Dermis blood vessel endothelial cell (primary cell): ENCODE results near the gene MCF2L. TPM values are rescaled to one million over a fixed set of nuclear protein-coding genes. Genes with fewer than 3 reads are reported as not detected.
"Not testable (repeated sequence)": the region's sequence is repeated elsewhere in the genome, so short reads cannot be mapped to it uniquely, and the experiment has no call there.

Experiments used
- DNase-seq: peaks from one replicate; pipeline ENCODE4 v3.0.0; 2010
- total RNA-seq: library from RNA; depleted of rRNA; stranded (reverse); fragments of >200 nt; gene quantifications from 2 replicates; pipeline ENCODE4 v1.2.3, GENCODE V29; 2014

The MCF2L gene
- total RNA-seq, 1 donor from 2014 or later = 51.4 TPM

DNA sequence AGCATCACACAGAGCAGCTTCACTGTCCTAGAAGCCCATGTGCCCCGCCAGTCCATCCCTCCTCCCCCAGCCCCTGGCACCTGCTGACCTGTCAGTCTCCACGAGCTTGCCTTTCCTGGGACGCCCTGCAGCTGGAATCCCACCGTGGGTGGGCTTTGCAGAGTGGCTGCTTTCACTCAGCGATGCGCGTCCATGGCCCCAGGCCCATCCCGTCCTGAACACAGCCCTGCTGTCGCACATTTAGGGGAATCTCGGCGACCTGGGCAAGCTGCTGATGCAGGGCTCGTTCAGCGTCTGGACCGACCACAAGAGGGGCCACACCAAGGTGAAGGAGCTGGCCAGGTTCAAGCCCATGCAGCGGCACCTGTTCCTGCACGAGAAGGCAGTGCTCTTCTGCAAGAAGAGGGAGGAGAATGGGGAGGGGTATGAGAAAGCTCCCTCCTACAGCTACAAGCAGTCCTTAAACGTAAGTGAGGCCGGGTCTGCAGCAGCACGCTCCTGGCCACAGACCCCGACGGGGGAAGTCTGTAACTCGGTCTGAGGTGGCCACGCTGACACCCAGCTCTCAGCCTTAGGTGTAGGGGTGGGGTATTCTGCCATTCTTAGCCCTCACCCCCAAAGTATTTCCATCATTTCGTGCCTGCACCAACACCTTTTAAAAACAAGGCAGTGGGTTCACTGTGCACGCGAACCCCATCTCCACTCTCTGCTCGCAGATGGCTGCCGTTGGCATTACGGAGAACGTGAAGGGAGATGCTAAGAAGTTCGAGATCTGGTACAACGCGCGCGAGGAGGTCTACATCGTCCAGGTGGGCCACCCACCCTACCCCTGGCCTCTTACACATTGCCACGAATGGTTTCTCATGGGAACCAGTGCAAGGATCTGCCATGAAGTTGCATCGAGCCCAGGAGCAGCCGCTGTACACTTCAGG lies 118.2 kb downstream of the MCF2L start:
- DNase-seq = no peak

GRCh38 chr13:113087923-113088690 lies 119.1 kb downstream of the MCF2L start:
- no peak for DNase-seq

GRCh38 chr13:113088691-113089020 lies 119.6 kb downstream of the MCF2L start:
- DNase-seq = no peak

DNA sequence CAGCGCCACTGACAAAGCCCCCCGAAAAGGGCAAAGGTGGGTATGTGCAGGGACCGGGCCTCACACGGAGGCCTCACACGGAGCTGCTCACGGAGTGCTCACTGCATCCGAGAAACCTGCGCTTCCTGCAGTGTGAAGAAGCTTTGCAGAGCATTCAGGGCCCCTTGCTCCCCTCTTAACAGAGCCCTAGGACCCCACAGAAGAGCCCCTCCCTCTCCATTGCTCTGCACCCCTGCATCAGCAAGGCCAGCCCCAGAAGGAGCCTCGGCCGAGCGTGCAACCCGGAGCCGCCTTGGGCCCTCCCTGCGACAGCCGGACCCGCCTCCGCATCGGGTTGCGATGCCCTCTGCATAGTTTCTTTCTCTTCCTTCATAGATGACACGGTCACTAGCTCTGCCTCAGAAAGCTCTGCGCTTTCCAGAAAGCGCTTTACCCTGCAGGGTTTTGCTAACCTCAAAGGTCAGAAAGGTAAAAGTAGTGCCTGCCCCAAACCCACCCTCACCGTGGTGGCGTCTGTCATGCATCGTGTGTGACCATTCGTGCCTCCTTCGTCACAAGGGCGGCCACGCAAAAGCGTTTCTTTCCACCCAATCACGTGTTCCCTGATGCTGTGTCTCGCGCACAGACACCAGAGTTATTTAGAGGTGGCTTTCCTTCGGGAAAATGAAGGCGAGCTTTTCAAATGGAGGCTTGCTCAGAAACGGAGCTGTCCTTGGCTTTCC lies 120.8 kb downstream of the MCF2L start:
- DNase-seq = no peak

- no peak for DNase-seq
Measured at GRCh38 chr13:113090415-113090770, 121.4 kb downstream of the MCF2L start.

DNA sequence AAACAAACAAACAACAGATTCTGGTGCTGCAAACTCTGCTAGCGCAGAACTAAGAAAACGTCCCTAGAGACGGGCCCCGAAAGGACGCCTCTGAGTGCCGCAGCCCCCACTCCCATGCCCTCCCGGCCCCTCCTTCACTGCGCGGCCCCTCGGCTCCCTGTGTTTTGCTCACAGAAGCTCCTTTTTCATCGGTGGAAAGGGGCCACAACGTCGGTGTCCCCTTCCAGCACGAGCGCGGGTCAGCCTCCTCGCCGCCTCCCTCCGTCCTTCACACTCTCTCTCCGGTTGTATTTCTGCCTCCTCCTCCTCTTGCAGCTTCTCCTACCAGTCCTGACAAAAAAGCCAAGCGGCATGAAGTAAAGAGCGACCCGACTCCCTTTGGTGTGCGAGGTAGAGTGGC lies 121.8 kb downstream of the MCF2L start:
- no peak for DNase-seq

DNA sequence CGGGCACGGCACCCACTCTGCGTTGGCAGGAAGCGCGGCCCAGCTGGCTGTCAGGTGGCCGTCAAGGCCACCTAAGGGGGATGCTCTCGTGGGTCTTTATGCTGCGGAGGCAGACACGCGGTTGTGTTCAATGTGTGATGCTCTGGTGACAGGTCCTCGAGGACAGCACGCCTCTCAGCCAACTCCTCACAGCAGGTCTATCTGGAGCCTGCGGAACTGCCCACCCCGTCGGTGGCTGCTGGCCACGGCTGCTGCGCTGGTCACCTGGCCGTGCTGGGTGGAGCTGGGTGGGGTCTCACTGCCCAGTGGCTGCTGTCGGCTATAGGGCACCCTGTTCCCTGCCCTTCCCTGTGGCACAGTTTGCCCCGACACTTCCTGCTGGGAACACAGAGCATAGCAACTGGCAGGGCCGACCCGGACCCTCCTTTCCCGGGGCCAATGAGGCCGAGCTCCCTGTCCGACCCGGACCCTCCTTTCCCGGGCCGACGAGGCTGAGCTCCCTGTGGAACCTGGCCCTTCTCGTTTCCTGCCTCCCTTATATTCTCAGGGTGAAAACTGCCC lies 122.3 kb downstream of the MCF2L start:
- DNase-seq = no peak

- no peak for DNase-seq
Measured at GRCh38 chr13:113091891-113092775, 123.1 kb downstream of the MCF2L start.

GRCh38 chr13:113092776-113093579 lies 124.0 kb downstream of the MCF2L start:
- DNase-seq = no peak

DNA sequence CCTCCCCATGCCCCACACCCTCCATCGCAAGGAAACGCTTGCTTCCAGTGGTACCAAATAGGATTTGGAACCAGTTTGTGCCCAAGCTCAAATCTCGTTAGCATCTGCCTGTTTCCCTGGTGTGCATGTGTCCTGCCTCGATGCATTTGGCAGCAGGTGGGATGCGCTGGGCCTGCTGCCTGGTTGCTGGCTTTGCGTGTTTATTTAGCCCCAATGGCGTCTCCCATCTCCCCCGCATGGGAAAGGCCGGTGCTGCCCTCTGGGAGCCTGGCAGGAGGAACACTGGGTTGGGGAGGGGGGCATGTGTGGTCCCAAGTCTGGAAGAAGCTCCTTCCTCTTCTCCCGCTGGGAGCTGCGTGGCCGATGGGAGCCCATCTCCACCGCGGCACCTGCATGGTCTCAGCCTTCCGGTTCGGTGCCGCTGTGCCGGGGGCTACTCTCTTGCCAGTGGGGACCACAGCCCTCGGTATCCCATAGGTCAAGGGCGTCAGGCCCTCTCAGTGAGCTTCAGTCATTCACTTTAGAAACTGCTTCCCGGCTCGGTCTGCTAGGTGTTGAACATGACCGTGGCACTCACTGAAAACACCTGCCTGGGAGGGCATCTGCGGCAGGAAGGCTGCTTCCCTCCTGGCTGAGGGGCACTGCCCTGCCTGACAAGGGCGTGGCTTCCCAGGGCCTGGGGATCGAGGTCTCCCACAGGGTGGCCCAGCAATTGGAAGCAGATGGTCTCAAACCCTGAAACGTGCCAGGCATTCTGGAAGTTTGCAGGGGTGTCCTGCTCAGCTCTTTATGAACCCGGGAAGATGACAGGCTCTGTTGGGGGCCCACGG lies 124.8 kb downstream of the MCF2L start:
- no peak for DNase-seq

GRCh38 chr13:113094410-113094800 lies 125.4 kb downstream of the MCF2L start:
- no peak for DNase-seq

DNA sequence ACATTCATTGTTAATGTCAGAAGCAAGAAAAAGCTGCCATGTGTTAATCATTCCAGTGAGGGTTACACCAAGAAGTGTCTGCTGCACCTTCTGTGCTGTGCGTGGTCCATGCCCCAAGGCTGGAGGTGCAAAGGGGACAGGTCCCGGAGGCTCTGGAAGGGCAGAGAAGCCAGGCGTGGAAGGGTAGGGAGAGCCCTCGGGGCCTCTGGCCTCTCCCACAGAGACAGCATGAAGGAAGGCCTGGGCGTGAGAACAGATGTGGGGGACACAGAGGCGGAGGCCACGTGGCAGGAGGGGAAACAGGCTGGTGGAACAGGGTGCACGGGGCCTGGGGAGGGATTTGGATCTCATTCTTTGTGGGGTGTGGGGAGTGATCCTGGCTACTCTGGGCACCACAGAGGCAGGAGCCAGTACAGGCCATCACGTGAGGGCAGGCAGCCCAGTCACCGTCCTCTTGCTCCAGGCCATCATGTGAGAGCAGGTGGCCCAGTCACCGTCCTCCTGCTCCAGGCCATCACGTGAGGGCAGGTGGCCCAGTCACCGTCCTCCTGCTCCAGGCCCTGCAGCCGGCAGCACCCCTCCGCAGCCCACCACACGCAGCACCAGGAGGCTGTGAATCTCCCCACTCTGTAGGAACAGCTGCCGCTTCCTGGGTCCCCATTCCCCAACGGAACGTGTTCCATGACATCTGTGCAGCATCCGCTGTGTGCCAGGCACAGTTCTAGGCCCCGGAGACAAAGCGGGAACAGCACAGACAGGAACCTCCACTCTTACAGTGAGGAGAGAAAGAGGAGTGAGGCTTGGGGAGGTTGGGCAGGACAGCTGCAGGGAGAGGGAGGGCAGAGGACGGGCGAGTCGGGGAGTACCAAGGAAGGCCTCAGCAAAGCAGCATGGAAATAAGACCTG lies 126.4 kb downstream of the MCF2L start:
- no peak for DNase-seq

GRCh38 chr13:113096052-113096744 lies 127.2 kb downstream of the MCF2L start:
- DNase-seq = no peak

DNA sequence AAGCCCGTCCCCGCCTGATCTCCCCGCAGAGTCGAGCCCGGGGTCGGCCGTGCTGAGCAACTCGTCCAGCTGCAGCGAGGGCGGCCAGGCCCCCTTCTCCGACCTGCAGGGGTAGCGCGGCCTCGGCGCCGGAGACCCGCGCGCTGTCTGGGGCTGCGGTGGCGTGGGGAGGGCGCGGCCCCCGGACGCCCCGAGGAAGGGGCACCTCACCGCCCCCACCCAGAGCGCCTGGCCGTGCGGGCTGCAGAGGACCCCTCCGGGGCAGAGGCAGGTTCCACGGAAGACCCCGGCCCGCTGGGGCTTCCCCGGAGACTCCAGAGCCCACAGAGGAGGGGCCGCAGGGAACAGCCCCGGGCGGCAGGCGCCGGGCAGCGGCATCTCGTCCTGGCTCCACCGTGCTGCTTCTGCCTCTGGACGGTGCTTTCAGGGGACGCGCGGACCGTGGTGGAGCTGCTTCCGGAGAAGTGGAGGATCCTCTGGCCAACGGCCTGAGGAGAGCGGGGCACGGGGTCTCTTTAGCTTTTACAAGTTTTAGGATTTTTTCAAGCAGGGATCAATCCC lies 127.8 kb downstream of the MCF2L start:
- DNase-seq = no peak

DNA sequence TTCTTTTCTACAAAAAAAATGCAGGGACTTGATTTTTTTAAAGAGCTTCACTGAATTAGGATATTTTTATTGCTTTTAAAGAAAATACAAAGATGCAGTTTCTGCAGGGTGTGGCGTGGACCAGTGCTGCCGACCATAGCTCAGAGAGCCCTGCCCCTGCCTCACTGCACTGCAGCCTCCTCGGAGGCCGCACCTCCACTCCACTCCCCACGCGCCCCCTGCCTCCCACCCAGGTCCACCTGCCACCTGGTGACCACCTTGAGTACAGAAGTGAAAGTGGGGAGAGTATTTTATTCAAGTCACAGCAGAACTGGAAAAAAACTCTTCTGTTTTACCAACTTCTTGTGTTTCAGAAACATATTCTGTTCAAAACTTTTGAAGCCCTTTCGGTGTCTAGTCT lies 128.6 kb downstream of the MCF2L start:
- DNase-seq = no peak

GRCh38 chr13:113098162-113098732 lies 129.2 kb downstream of the MCF2L start:
- DNase-seq = no peak

DNA sequence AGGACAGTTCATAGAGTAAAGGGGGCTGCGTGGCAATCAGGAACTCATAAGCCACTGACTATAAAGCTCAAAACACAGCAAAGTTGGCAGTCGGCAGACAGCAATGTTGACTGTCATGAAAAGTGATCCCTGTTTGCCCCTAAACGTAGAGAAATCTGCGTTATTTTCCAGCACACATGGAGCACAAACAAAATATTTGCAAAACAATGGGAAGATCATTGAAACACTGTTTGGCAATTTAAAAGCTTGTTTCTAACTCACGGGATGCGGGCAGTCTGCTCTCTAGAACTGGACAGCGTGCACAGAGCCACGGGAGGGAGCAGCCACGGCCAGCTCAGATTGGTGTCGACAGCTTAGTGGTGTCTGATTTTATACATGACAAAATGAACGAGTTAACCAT lies 130.1 kb downstream of the MCF2L start:
- no peak for DNase-seq

GRCh38 chr13:113102302-113102701 lies 133.3 kb downstream of the MCF2L start:
- DNase-seq = not testable (repeated sequence)
